ENCODE results near the gene FAM227B. TPM values are rescaled to one million over a fixed set of nuclear protein-coding genes. Genes with fewer than 3 reads are reported as not detected.

Gene FAM227B
- total RNA-seq, 1 experiment from 2014 or later, result 0.98 TPM

DNA sequence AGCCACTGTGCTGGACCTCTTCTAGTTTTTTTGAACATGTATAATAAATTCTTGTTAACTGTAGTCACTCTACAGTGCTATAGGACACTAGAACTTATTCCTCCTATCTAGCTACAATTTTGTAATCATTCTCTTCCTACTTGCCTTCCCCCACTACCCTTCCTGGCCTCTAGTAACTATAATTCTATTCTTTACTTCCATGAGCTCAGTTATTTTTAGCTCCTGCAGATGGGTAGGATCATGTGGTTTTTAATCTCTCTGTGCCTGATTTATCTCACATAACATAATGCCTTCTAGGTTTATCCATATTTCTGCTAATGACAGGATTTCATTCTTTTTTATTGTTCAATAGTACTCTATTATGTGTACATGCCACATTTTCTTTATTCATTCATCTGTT, 310.7 kb downstream of the FAM227B start:
- ChIA-PET CTCF (no interaction called here), POLR2A (ENCODE audit: unreplicated experiment) (no interaction called here)
- Histone ChIP-seq H4K20me1 (ENCODE audit: low read length) (no peaks in the 10 kb centered on the region), H3K36me3 (ENCODE audit: low read depth, low read length) (no peaks in the 10 kb centered on the region), H3K27me3 (ENCODE audit: low read length) (no peaks in the 10 kb centered on the region), H3K4me3 (ENCODE audit: low read length) (no peak overlapping the region), H3K79me2 (ENCODE audit: low read length) (no peaks in the 10 kb centered on the region), H3K27ac (ENCODE audit: low read length) (no peak overlapping the region), H3F3A (ENCODE audit: low read length, unreplicated experiment) (no peaks in the 10 kb centered on the region), H3K9me2 (replicated peaks; ENCODE audit: low read length) (no peaks in the 10 kb centered on the region), H3K9ac (ENCODE audit: low read length) (no peak overlapping the region), H3K9me3 (ENCODE audit: low read length) (no peaks in the 10 kb centered on the region), H3K4me1 (ENCODE audit: insufficient read depth, low read length) (no peaks in the 10 kb centered on the region), H2AFZ (ENCODE audit: low read length) (no peak overlapping the region), H3K4me2 (ENCODE audit: low read length) (no peak overlapping the region)
- DNase-seq (no peak), ATAC-seq (no peak)
- intact Hi-C loops (cut with micrococcal nuclease), result no loop called here
- no TSS peak for BruUV-seq (replicated peaks)
- TF ChIP-seq, protein P1, sequence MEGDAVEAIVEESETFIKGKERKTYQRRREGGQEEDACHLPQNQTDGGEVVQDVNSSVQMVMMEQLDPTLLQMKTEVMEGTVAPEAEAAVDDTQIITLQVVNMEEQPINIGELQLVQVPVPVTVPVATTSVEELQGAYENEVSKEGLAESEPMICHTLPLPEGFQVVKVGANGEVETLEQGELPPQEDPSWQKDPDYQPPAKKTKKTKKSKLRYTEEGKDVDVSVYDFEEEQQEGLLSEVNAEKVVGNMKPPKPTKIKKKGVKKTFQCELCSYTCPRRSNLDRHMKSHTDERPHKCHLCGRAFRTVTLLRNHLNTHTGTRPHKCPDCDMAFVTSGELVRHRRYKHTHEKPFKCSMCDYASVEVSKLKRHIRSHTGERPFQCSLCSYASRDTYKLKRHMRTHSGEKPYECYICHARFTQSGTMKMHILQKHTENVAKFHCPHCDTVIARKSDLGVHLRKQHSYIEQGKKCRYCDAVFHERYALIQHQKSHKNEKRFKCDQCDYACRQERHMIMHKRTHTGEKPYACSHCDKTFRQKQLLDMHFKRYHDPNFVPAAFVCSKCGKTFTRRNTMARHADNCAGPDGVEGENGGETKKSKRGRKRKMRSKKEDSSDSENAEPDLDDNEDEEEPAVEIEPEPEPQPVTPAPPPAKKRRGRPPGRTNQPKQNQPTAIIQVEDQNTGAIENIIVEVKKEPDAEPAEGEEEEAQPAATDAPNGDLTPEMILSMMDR (conservative IDR thresholded peaks at IDR 0.05; ENCODE audit: low read depth, low read length), result no peak
- TF ChIP-seq EZH2 (IDR thresholded peaks at IDR 0.05; ENCODE audit: low read length, unreplicated experiment) (no peak), EZH2phosphoT487 (IDR thresholded peaks at IDR 0.05; ENCODE audit: borderline replicate concordance, low read length) (no peak)

DNA sequence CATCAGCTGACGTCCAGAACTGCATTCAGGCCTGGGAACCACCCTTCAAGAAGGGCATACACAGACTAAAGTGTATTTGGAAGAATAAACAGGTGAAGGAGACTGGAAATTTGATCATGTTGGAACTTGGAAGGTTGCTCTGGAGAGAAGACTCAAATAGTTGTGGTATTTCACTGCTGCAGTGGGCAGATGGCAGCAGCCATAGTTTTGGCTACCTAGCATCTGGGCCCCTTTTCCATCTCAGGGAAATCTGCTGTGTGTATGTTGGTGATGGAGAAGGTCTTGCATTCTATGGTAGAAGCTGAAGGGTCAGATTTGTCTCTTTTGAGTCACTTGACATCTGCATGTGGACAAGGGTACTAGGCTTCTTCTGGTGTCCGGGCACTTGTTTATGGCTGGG, 311.9 kb downstream of the FAM227B start:
- H3K79me2 ChIP-seq (ENCODE audit: low read length), result no peaks in the 10 kb centered on the region
- ATAC-seq (no peak), DNase-seq (no peak)
- H3K4me2 ChIP-seq (ENCODE audit: low read length), result no peak overlapping the region
- intact Hi-C loops (cut with micrococcal nuclease), result no loop called here
- H3K9me3 ChIP-seq (ENCODE audit: low read length), result no peaks in the 10 kb centered on the region
- no peak overlapping the region for H2AFZ ChIP-seq (ENCODE audit: low read length)
- TF ChIP-seq, protein P1 (conservative IDR thresholded peaks at IDR 0.05; ENCODE audit: low read depth, low read length), result no peak
- TF ChIP-seq EZH2 (IDR thresholded peaks at IDR 0.05; ENCODE audit: low read length, unreplicated experiment) (no peak), EZH2phosphoT487 (IDR thresholded peaks at IDR 0.05; ENCODE audit: borderline replicate concordance, low read length) (no peak)
- H3K9me2 ChIP-seq (replicated peaks; ENCODE audit: low read length), result no peaks in the 10 kb centered on the region
- no peaks in the 10 kb centered on the region for H3F3A ChIP-seq (ENCODE audit: low read length, unreplicated experiment)
- no peak overlapping the region for H3K4me3 ChIP-seq (ENCODE audit: low read length)
- no peak overlapping the region for H3K27ac ChIP-seq (ENCODE audit: low read length)
- no peaks in the 10 kb centered on the region for H3K4me1 ChIP-seq (ENCODE audit: insufficient read depth, low read length)
- peaks cover 3% of the 10 kb centered on the region; the same call in 1 of the 2 replicates for H3K36me3 ChIP-seq (ENCODE audit: low read depth, low read length)
- CTCF ChIA-PET, result no interaction called here
- no peaks in the 10 kb centered on the region for H4K20me1 ChIP-seq (ENCODE audit: low read length)
- H3K9ac ChIP-seq (ENCODE audit: low read length), result no peak overlapping the region
- no peaks in the 10 kb centered on the region for H3K27me3 ChIP-seq (ENCODE audit: low read length)
- POLR2A ChIA-PET (ENCODE audit: unreplicated experiment), result no interaction called here
- no TSS peak for BruUV-seq (replicated peaks)

DNA sequence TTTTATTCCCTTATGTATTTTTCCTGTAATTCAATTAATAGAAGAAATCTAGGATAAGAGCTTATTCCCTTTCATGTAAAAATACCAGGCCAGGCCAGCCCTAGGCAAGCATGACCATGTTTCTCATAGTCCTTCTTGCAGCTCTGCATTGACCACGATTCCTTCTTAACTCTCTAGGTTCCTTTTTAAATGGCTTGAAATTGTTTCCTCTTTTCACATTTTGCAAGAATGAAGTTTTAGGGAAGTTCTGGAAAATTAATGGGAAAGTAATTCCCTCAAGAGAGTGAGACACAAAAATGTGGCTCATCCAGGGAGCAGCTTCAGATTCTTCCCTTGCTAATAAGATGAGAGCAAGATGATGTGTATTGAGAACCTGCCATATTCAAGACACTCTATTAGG, 314.1 kb downstream of the FAM227B start:
- no peak overlapping the region for H3K9ac ChIP-seq (ENCODE audit: low read length)
- ATAC-seq, result no peak
- no peaks in the 10 kb centered on the region for H3K9me3 ChIP-seq (ENCODE audit: low read length)
- no peak for TF ChIP-seq EZH2phosphoT487 (IDR thresholded peaks at IDR 0.05; ENCODE audit: borderline replicate concordance, low read length)
- no peak for TF ChIP-seq EZH2 (IDR thresholded peaks at IDR 0.05; ENCODE audit: low read length, unreplicated experiment)
- TF ChIP-seq, protein P1 (conservative IDR thresholded peaks at IDR 0.05; ENCODE audit: low read depth, low read length), result no peak
- no peak overlapping the region for H2AFZ ChIP-seq (ENCODE audit: low read length)
- H3K79me2 ChIP-seq (ENCODE audit: low read length), result no peaks in the 10 kb centered on the region
- intact Hi-C loops (cut with micrococcal nuclease), result no loop called here
- H3K4me3 ChIP-seq (ENCODE audit: low read length), result no peak overlapping the region
- H3K4me1 ChIP-seq (ENCODE audit: insufficient read depth, low read length), result peaks cover 2% of the 10 kb centered on the region; the same call in 1 of the 2 replicates
- peaks cover 3% of the 10 kb centered on the region; the same call in 1 of the 2 replicates for H3K36me3 ChIP-seq (ENCODE audit: low read depth, low read length)
- no peaks in the 10 kb centered on the region for H4K20me1 ChIP-seq (ENCODE audit: low read length)
- CTCF ChIA-PET, result no interaction called here
- H3K27ac ChIP-seq (ENCODE audit: low read length), result no peak overlapping the region
- H3K9me2 ChIP-seq (replicated peaks; ENCODE audit: low read length), result no peaks in the 10 kb centered on the region
- POLR2A ChIA-PET (ENCODE audit: unreplicated experiment), result no interaction called here
- DNase-seq, result no peak
- no peak overlapping the region for H3K4me2 ChIP-seq (ENCODE audit: low read length)
- no peaks in the 10 kb centered on the region for H3K27me3 ChIP-seq (ENCODE audit: low read length)
- BruUV-seq (replicated peaks), result no TSS peak
- no peaks in the 10 kb centered on the region for H3F3A ChIP-seq (ENCODE audit: low read length, unreplicated experiment)
